Pancreas (tissue), 10 donors: Measurements from ENCODE around the gene CDH13. TPM values are rescaled to one million over a fixed set of nuclear protein-coding genes. Genes with fewer than 3 reads are reported as not detected.

ENCODE experiments used
- ATAC-seq, 4 donors: fragments of 200-7000 bp; cut with Tn5 transposase; one replicate each; pipeline versions ENCODE4 v1.8.0 to v1.9.1; 2020; ENCODE audit warnings: mild to moderate bottlenecking in 4 of 4, moderate library complexity in 4 of 4
- DNase-seq, 6 donors: peaks; one replicate each; pipeline ENCODE4 v3.0.0-alpha.2; 2020
- FAIRE-seq: peaks from 2 replicates; lab custom pipeline; 2012; peaks lifted over from hg19 to GRCh38; lab: Jason Lieb, UNC
- H3K27ac ChIP-seq, 4 donors: fragments of 200-600 bp; sonication (generic); 1 replicate in 3 of 4; 2 replicates in 1 of 4; pipeline versions ENCODE4 v1.5.0 to v1.8.0; 2020
- H3K27me3 ChIP-seq, 4 donors: fragments of 200-600 bp; one replicate each; pipeline ENCODE4 v1.8.0; 2021
- H3K36me3 ChIP-seq, 3 donors: fragments of 200-600 bp; sonication (generic) in 1 of 3; one replicate each; pipeline versions ENCODE4 v1.5.0 to v1.8.0; 2020 to 2021
- H3K4me1 ChIP-seq, 3 donors: fragments of 200-600 bp; one replicate each; pipeline ENCODE4 v1.8.0; 2021
- H3K4me3 ChIP-seq, 4 donors: fragments of 200-600 bp; sonication (generic) in 2 of 4; one replicate each; pipeline versions ENCODE4 v1.5.0 to v1.8.0; 2020 to 2021
- H3K9me3 ChIP-seq, 4 donors: fragments of 200-600 bp; one replicate each; pipeline ENCODE4 v1.8.0; 2021
- CTCF ChIP-seq, 4 donors: fragments of 200-600 bp; sonication (generic) in 3 of 4; IDR thresholded peaks; one replicate each; pipeline versions ENCODE4 v1.5.0 to v1.8.0; 2021; ENCODE audit warnings: antibody characterized with exemption in 4 of 4
- WGBS, 2 donors: extraction: QIAGEN DNeasy Blood & Tissue Kit; methylation state at CpG; one replicate each; pipeline ENCODE4 v1.1.7; 2013; 5-methylcytosine and 5-hydroxymethylcytosine counted together
- intact Hi-C, 3 donors: fragments of 100-400 bp; cut with DNase I; formaldehyde crosslinking; loops; one replicate each; pipeline versions ENCODE4 v1.11.1 to v1.14.2; 2022
- polyA plus RNA-seq, 2 donors: library from polyadenylated mRNA; stranded (reverse); fragments of 200-250 nt; gene quantifications; one replicate each; pipeline ENCODE4 v1.2.3, GENCODE V29; 2013
- total RNA-seq, 6 donors: library from RNA; stranded (reverse); fragmentation: NEBNext Ultra II Directional in 4 of 6; extraction: Animal tissue kit (Norgen Biotek cat#: 25700) in 4 of 6; gene quantifications; one replicate each; pipeline versions ENCODE4 v1.2.1 to v1.2.4, GENCODE V29; 2021 to 2023
- donor health status: healthy with polysubstance abuse.
- donor health status: DM: no; HTN: no; CAD: no; lungs with moderate emphysema.
- donor health status: DM: no; HTN: no; CAD: no.
- donor health status: control.
- donor health status: control.
- donor health status: Bipolar disorder and iron deficiency.
- donor health status: DM: yes; HTN: yes; CAD: no.
- donor health status: DM: no; HTN: no; CAD: no.
- donor health status: DM: no; HTN: no; CAD: no.
- donor health status: DM: yes; HTN: yes; CAD: no.

The CDH13 gene
- total and polyA plus RNA-seq, 8 donors = 0.12 to 1.0 (median 0.37) TPM

- 59 to 69% methylated on average over 11 of the region's 11 CpGs for WGBS, 2 donors
- DNase-seq = no peak
Observed at GRCh38 chr16:83533193-83533592, 906.4 kb downstream of the CDH13 start.

GRCh38 chr16:83538707-83539106, 911.9 kb downstream of the CDH13 start:
- no peak for FAIRE-seq
- no peaks in the 10 kb centered on the region for H3K27me3 ChIP-seq
- intact Hi-C loops = no loop called here

More at GRCh38 chr16:83533193-83533592, 906.4 kb downstream of the CDH13 start:
- FAIRE-seq (no peak), ATAC-seq (no peak)
- Histone ChIP-seq H3K4me3 (no peak overlapping the region), H3K4me1 (no peaks in the 10 kb centered on the region), H3K27ac (no peak overlapping the region), H3K27me3 (no peaks in the 10 kb centered on the region), H3K9me3 (no peaks in the 10 kb centered on the region), H3K36me3 (no peaks in the 10 kb centered on the region)
- intact Hi-C loops = no loop called here
- no peak for TF ChIP-seq CTCF (IDR thresholded peaks at IDR 0.05)

GRCh38 chr16:83539736-83540490, 913.1 kb downstream of the CDH13 start:
- DNase-seq = no peak
- Histone ChIP-seq H3K4me1 (no peaks in the 10 kb centered on the region), H3K36me3 (no peaks in the 10 kb centered on the region), H3K27me3 (no peaks in the 10 kb centered on the region), H3K9me3 (no peaks in the 10 kb centered on the region), H3K4me3 (no peak overlapping the region), H3K27ac (no peak overlapping the region)
- no peak for ATAC-seq
- intact Hi-C loops = no loop called here
- WGBS, 2 donors = 67 to 77% methylated on average over 12 of the region's 12 CpGs
- no peak for FAIRE-seq
- no peak for TF ChIP-seq CTCF (IDR thresholded peaks at IDR 0.05)

More at GRCh38 chr16:83538707-83539106, 911.9 kb downstream of the CDH13 start:
- Histone ChIP-seq H3K4me1 (no peaks in the 10 kb centered on the region), H3K27ac (no peak overlapping the region), H3K4me3 (no peak overlapping the region), H3K36me3 (no peaks in the 10 kb centered on the region), H3K9me3 (no peaks in the 10 kb centered on the region)
- TF ChIP-seq CTCF (IDR thresholded peaks at IDR 0.05) = no peak
- WGBS, 2 donors = 51 to 71% methylated on average over 2 of the region's 2 CpGs
- ATAC-seq (no peak), DNase-seq (no peak)

GRCh38 chr16:83541231-83541630, 914.5 kb downstream of the CDH13 start:
- ATAC-seq (no peak), FAIRE-seq (no peak), DNase-seq (no peak)
- 26 to 40% methylated on average over 1 of the region's 1 CpG for WGBS, 2 donors
- intact Hi-C loops = no loop called here
- TF ChIP-seq CTCF (IDR thresholded peaks at IDR 0.05) = no peak
- no peak overlapping the region for H3K4me3 ChIP-seq
- H3K9me3 ChIP-seq = no peaks in the 10 kb centered on the region
- H3K27me3 ChIP-seq = no peaks in the 10 kb centered on the region
- no peaks in the 10 kb centered on the region for H3K36me3 ChIP-seq
- H3K4me1 ChIP-seq = no peaks in the 10 kb centered on the region
- no peak overlapping the region for H3K27ac ChIP-seq

- Histone ChIP-seq H3K4me1 (no peaks in the 10 kb centered on the region), H3K27me3 (no peaks in the 10 kb centered on the region), H3K36me3 (no peaks in the 10 kb centered on the region), H3K27ac (no peak overlapping the region), H3K9me3 (no peaks in the 10 kb centered on the region), H3K4me3 (no peak overlapping the region)
- TF ChIP-seq CTCF (IDR thresholded peaks at IDR 0.05) = no peak
- FAIRE-seq (no peak), DNase-seq (no peak), ATAC-seq (no peak)
- intact Hi-C loops = no loop called here
- WGBS, 2 donors = 51 to 69% methylated on average over 5 of the region's 5 CpGs
Observed at GRCh38 chr16:83542491-83542890, 915.7 kb downstream of the CDH13 start.
